HepG2 (cell line): Measurements from ENCODE around the gene TUBB3. TPM values are rescaled to one million over a fixed set of nuclear protein-coding genes. Genes with fewer than 3 reads are reported as not detected.
A peak's percentile ranks its signal among the peaks of the same experiment; 100 is the strongest.

Experiments used
- AGO2 ChIP-seq: fragments of 200-400 bp; formaldehyde crosslinking; optimal IDR thresholded peaks from 2 replicates; pipeline ENCODE3; 2017; ENCODE audit warnings: mild to moderate bottlenecking, low read depth, low read length, moderate library complexity
- GMEB2 ChIP-seq: IDR thresholded peaks from 2 replicates; pipeline ENCODE4 v1.6.1; 2016; ENCODE audit warnings: missing biosample characterization, missing genetic modification reagents, low read depth
- NFAT5 ChIP-seq: sonication (generic); formaldehyde crosslinking; IDR thresholded peaks from 2 replicates; pipeline ENCODE4 v1.4.0; 2020; ENCODE audit warnings: missing genetic modification reagents
- NONO ChIP-seq, 2 experiments: fragments of 450-650 bp in 1 of 2; sonication (generic) in 1 of 2; formaldehyde crosslinking in 1 of 2; IDR thresholded peaks in 1 of 2; conservative IDR thresholded peaks in 1 of 2; 2 replicates each; pipeline versions ENCODE4 v1.6.1 to v1.8.0; 2017 to 2022; ENCODE audit warnings: mild to moderate bottlenecking in 1 of 2, missing genetic modification reagents in 1 of 2, moderate library complexity in 1 of 2
- RBM22 ChIP-seq: fragments of 200-400 bp; formaldehyde crosslinking; optimal IDR thresholded peaks from 2 replicates; pipeline ENCODE3; 2017; ENCODE audit warnings: mild to moderate bottlenecking, low read length, moderate library complexity
- RXRA ChIP-seq: sonication (generic); formaldehyde crosslinking; IDR thresholded peaks from 2 replicates; pipeline ENCODE4 v1.5.1; 2020; ENCODE audit warnings: missing genetic modification reagents
- TSC22D2 ChIP-seq: sonication (generic); formaldehyde crosslinking; IDR thresholded peaks from 2 replicates; pipeline ENCODE4 v1.5.1; 2020; ENCODE audit warnings: missing genetic modification reagents, mild to moderate bottlenecking, borderline replicate concordance
- UBTF ChIP-seq: sonication (generic); formaldehyde crosslinking; IDR thresholded peaks from 2 replicates; pipeline ENCODE4 v1.4.0; 2020; ENCODE audit warnings: mild to moderate bottlenecking, missing genetic modification reagents
- ZNF17 ChIP-seq: sonication (generic); formaldehyde crosslinking; IDR thresholded peaks from 2 replicates; pipeline ENCODE4 v1.5.0; 2020; ENCODE audit warnings: mild to moderate bottlenecking, missing genetic modification reagents
- ZNF510 ChIP-seq: sonication (generic); formaldehyde crosslinking; IDR thresholded peaks from 2 replicates; pipeline ENCODE4 v1.4.0; 2020; ENCODE audit warnings: low read depth, mild to moderate bottlenecking, missing genetic modification reagents
- polyA plus RNA-seq, 8 experiments: library from polyadenylated mRNA; depleted of rRNA in 3 of 8; stranded (reverse) in 7 of 8; unstranded in 1 of 8; fragments of >200 nt; fragmentation: Illumina TruSeq in 4 of 8; extraction: Trizol in 4 of 8; gene quantifications; 2 replicates each; pipeline versions ENCODE4 v1.2.1 to v1.2.3, GENCODE V29; 2011 to 2016; ENCODE audit warnings: low read depth in 4 of 8, missing spikeins in 1 of 8, mixed read lengths in 1 of 8; ENCODE audit not compliant: insufficient read depth in 1 of 8
- total RNA-seq, 5 experiments: library from RNA; depleted of rRNA; stranded (reverse); fragments of >200 nt; fragmentation: Illumina TruSeq; extraction: Trizol; gene quantifications; 2 replicates each; pipeline ENCODE4 v1.2.3, GENCODE V29; 2016; ENCODE audit warnings: low read depth in 1 of 5

The TUBB3 gene
- total and polyA plus RNA-seq, 2 of the 13 experiments (the other 11 are each of a cell fraction or from before 2014, with no cell fraction given), result 110 to 185 TPM

GRCh38 chr16:89890886-89891657 lies 32.1 kb upstream of the TUBB3 start (continued):
- TF ChIP-seq NFAT5 (CRISPR knock-in tag) (no peak), RXRA (0 out of 2 replicates have a peak, but pooled peaks have one; percentile 34), RBM22 (peak; percentile 59), GMEB2 (CRISPR knock-in tag) (no peak), ZNF17 (no peak), ZNF510 (CRISPR knock-in tag) (no peak), NONO (IDR thresholded peaks at IDR 0.05) (no peak), NONO (CRISPR knock-in tag; conservative IDR thresholded peaks at IDR 0.05) (no peak), TSC22D2 (no peak), UBTF (CRISPR knock-in tag) (no peak), AGO2 (peak; percentile 79)
